CD14-positive monocyte (primary cell): Measurements from ENCODE around the gene KYNU. TPM values are rescaled to one million over a fixed set of nuclear protein-coding genes. Genes with fewer than 3 reads are reported as not detected.

Source experiments
- DNase-seq, 3 donors: peaks; one replicate each; pipeline ENCODE4 v3.0.0-alpha.2; 2011 to 2022
- H2AFZ ChIP-seq: 2 replicates; pipeline ENCODE4 v1.6.0; 2012; ENCODE audit warnings: mild to moderate bottlenecking, low read depth, low read length, inconsistent platforms; ENCODE audit not compliant: insufficient read depth, poor library complexity, severe bottlenecking
- H3K27ac ChIP-seq, 2 donors: 1 replicate in 1 of 2; 2 replicates in 1 of 2; pipeline ENCODE4 v1.5.1; 2012 to 2013; ENCODE audit warnings: low read length in 2 of 2, control low read depth in 1 of 2, inconsistent platforms in 1 of 2, low read depth in 1 of 2, mild to moderate bottlenecking in 1 of 2
- H3K27me3 ChIP-seq, 2 donors: one replicate each; pipeline versions ENCODE4 v1.6.0 to v1.6.1; 2011 to 2013; ENCODE audit warnings: low read length in 2 of 2; ENCODE audit not compliant: control insufficient read depth in 2 of 2, insufficient read depth in 2 of 2
- H3K36me3 ChIP-seq, 2 donors: replicated peaks in 1 of 2; 1 replicate in 1 of 2; 2 replicates in 1 of 2; pipeline versions ENCODE4 v1.5.1 to v1.6.1; 2012 to 2013; ENCODE audit warnings: low read length in 2 of 2, control low read depth in 1 of 2, inconsistent platforms in 1 of 2, mild to moderate bottlenecking in 1 of 2; ENCODE audit not compliant: insufficient read depth in 2 of 2, control insufficient read depth in 1 of 2
- H3K4me1 ChIP-seq, 2 donors: 1 replicate in 1 of 2; 2 replicates in 1 of 2; pipeline versions ENCODE4 v1.5.1 to v1.6.1; 2012 to 2013; ENCODE audit warnings: low read length in 2 of 2, control low read depth in 1 of 2, inconsistent platforms in 1 of 2, mild to moderate bottlenecking in 1 of 2, moderate library complexity in 1 of 2; ENCODE audit not compliant: insufficient read depth in 2 of 2, control insufficient read depth in 1 of 2
- H3K4me2 ChIP-seq: replicated peaks from 2 replicates; pipeline ENCODE3; 2012; ENCODE audit warnings: low read length, moderate library complexity, mild to moderate bottlenecking; ENCODE audit not compliant: poor library complexity, severe bottlenecking; ENCODE audit errors: extremely low read depth
- H3K4me3 ChIP-seq, 3 experiments: fragments of 200-600 bp in 1 of 3; sonication (generic) in 1 of 3; replicated peaks in 1 of 3; 1 replicate in 2 of 3; 2 replicates in 1 of 3; pipeline ENCODE4 v1.5.1; 2011 to 2013; ENCODE audit warnings: low read length in 3 of 3, mild to moderate bottlenecking in 3 of 3, control low read depth in 2 of 3, low read depth in 2 of 3, inconsistent platforms in 1 of 3, moderate library complexity in 1 of 3
- H3K79me2 ChIP-seq: 2 replicates; pipeline ENCODE4 v1.6.0; 2012; ENCODE audit warnings: mild to moderate bottlenecking, control low read depth, inconsistent platforms, low read length, moderate library complexity; ENCODE audit not compliant: insufficient read depth
- H3K9ac ChIP-seq: 2 replicates; pipeline ENCODE4 v1.6.0; 2017; ENCODE audit warnings: low read length, mild to moderate bottlenecking; ENCODE audit not compliant: insufficient read depth, poor library complexity, severe bottlenecking
- H3K9me3 ChIP-seq, 2 donors: replicated peaks in 1 of 2; 1 replicate in 1 of 2; 2 replicates in 1 of 2; pipeline versions ENCODE4 v1.5.1 to v1.6.1; 2012 to 2013; ENCODE audit warnings: low read length in 2 of 2, control low read depth in 1 of 2; ENCODE audit not compliant: control insufficient read depth in 1 of 2, insufficient read depth in 1 of 2
- H4K20me1 ChIP-seq: 2 replicates; pipeline ENCODE4 v1.6.0; 2012; ENCODE audit warnings: mild to moderate bottlenecking, low read length, control low read depth, moderate library complexity; ENCODE audit not compliant: insufficient read depth
- H3K27ac Mint-ChIP-seq, 7 donors: one replicate each; pipeline ENCODE4 v1.8.0; 2020; ENCODE audit warnings: mild to moderate bottlenecking in 7 of 7, mixed read lengths in 7 of 7, moderate library complexity in 6 of 7, inconsistent platforms in 2 of 7
- H3K27me3 Mint-ChIP-seq, 3 donors: one replicate each; pipeline ENCODE4 v1.8.0; 2021 to 2022; ENCODE audit warnings: low read depth in 3 of 3, mild to moderate bottlenecking in 3 of 3, mixed read lengths in 3 of 3, moderate library complexity in 3 of 3, inconsistent platforms in 1 of 3
- H3K36me3 Mint-ChIP-seq, 2 donors: one replicate each; pipeline ENCODE4 v1.8.0; 2020; ENCODE audit warnings: mixed read lengths in 2 of 2, inconsistent platforms in 1 of 2, mild to moderate bottlenecking in 1 of 2
- H3K4me1 Mint-ChIP-seq: one replicate; pipeline ENCODE4 v1.8.0; 2020; ENCODE audit warnings: mild to moderate bottlenecking, mixed read lengths
- H3K4me3 Mint-ChIP-seq, 2 donors: one replicate each; pipeline ENCODE4 v1.8.0; 2020; ENCODE audit warnings: mild to moderate bottlenecking in 2 of 2, mixed read lengths in 2 of 2, moderate library complexity in 1 of 2
- H3K9me3 Mint-ChIP-seq, 7 donors: one replicate each; pipeline ENCODE4 v1.8.0; 2020 to 2022; ENCODE audit warnings: mixed read lengths in 7 of 7, mild to moderate bottlenecking in 6 of 7, moderate library complexity in 6 of 7, inconsistent platforms in 2 of 7
- CTCF ChIP-seq: fragments of 200-600 bp; IDR thresholded peaks from one replicate; pipeline ENCODE4 v1.8.0; 2022; ENCODE audit warnings: antibody characterized with exemption, mild to moderate bottlenecking
- WGBS: methylation state at CpG from one replicate; pipeline ENCODE4 v1.1.5; 2013; ENCODE audit warnings: missing lambda C conversion rate; ENCODE audit not compliant: insufficient coverage; 5-methylcytosine and 5-hydroxymethylcytosine counted together
- intact Hi-C, 2 donors: fragments of 100-400 bp; cut with micrococcal nuclease; formaldehyde crosslinking; loops; one replicate each; pipeline versions ENCODE4 v1.15.0 to v1.15.1; 2023
- polyA plus RNA-seq, 3 donors: library from polyadenylated mRNA; depleted of rRNA in 1 of 3; unstranded in 2 of 3; stranded (reverse) in 1 of 3; fragments of 300-500 nt in 2 of 3; fragments of >200 nt in 1 of 3; fragmentation: Illumina TruSeq in 2 of 3; gene quantifications; 1 replicate in 2 of 3; 2 replicates in 1 of 3; pipeline ENCODE4 v1.2.3, GENCODE V29; 2012 to 2021

The KYNU gene
- polyA plus RNA-seq, 3 donors: 40.7 to 132 (median 131) TPM

DNA sequence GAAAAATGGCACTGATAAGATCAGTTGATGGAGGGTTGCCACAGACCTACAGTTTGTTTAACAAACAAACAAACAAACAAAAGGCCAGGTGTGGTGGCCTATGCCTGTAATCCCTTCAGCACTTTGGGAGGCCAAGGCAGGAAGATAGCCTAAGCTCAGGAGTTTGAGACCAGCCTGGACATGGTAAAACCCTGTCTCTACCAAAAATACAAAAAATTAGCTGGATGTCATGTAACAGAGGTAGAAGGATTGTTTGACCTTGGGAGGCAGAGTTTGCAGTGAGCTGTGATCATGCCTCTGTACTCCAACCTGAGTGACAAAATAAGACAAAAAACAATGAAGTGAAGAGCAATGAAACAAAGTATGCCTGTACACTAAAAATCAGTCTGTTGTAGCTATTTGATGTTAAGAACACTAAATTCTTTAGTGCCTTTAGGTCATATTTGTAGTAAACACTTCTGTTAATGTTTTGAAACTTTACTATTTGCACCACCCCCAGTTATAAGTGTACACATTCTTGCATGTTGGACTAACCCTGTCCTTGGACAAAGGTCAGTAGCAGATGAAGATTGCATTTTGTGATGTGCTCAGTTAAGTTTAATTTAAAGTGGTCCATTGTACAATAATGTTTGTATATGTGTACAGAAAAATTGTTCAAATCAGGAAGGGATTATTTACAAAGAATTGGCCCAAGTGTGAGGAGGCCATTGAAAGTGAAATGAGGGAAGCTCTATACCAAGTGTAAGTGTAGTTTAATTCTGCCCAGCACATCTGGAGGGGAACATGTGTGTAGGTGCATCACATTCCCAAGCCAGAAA, 73.9 kb downstream of the KYNU start:
- peaks cover 17 to 22% (median 20%) of the 10 kb centered on the region in 7 donors for H3K9me3 Mint-ChIP-seq
- intact Hi-C loops: no loop called here
- no peak for TF ChIP-seq CTCF
- DNase-seq: no peak
- H3K4me3 Mint-ChIP-seq: no peak overlapping the region
- no peaks in the 10 kb centered on the region for H3K27me3 Mint-ChIP-seq
- H3K36me3 Mint-ChIP-seq: peaks cover 81 to 87% of the 10 kb centered on the region in 2 donors
- peaks cover 76 to 95% of the 10 kb centered on the region in 2 donors for H3K36me3 ChIP-seq
- no peak overlapping the region for H3K4me3 ChIP-seq
- H3K27ac Mint-ChIP-seq: peak overlapping the region in 3 of 7 donors; percentile 1 to 75 (median 50)
- no peak overlapping the region for H2AFZ ChIP-seq
- H3K9me3 ChIP-seq: peaks cover 12 to 19% of the 10 kb centered on the region in 2 donors
- H3K4me1 ChIP-seq: no peaks in the 10 kb centered on the region
- no peak overlapping the region for H3K4me2 ChIP-seq
- no peaks in the 10 kb centered on the region for H3K79me2 ChIP-seq
- H4K20me1 ChIP-seq: peaks cover 68% of the 10 kb centered on the region
- no peak overlapping the region for H3K9ac ChIP-seq
- no peaks in the 10 kb centered on the region for H3K27me3 ChIP-seq
- no peaks in the 10 kb centered on the region for H3K4me1 Mint-ChIP-seq
- no peak overlapping the region for H3K27ac ChIP-seq

GRCh38 chr2:142952018-142952417, 74.6 kb downstream of the KYNU start:
- H3K27me3 Mint-ChIP-seq: no peaks in the 10 kb centered on the region
- Histone ChIP-seq H3K27me3 (no peaks in the 10 kb centered on the region), H3K4me2 (no peak overlapping the region), H3K4me1 (no peaks in the 10 kb centered on the region), H3K9ac (no peak overlapping the region), H3K4me3 (no peak overlapping the region), H4K20me1 (peaks cover 63% of the 10 kb centered on the region), H3K9me3 (peaks cover 12 to 19% of the 10 kb centered on the region in 2 donors), H3K79me2 (no peaks in the 10 kb centered on the region), H3K36me3 (peaks cover 76 to 95% of the 10 kb centered on the region in 2 donors), H2AFZ (no peak overlapping the region), H3K27ac (no peak overlapping the region)
- no CpG with 5 or more reads among the region's 3 CpGs for WGBS
- intact Hi-C loops: no loop called here
- peaks cover 80 to 86% of the 10 kb centered on the region in 2 donors for H3K36me3 Mint-ChIP-seq
- no peak overlapping the region for H3K4me3 Mint-ChIP-seq
- no peak for DNase-seq
- peak overlapping the region in 1 of 7 donors; percentile 75 for H3K27ac Mint-ChIP-seq
- H3K4me1 Mint-ChIP-seq: no peaks in the 10 kb centered on the region
- TF ChIP-seq CTCF: no peak
- peaks cover 17 to 22% (median 20%) of the 10 kb centered on the region in 7 donors for H3K9me3 Mint-ChIP-seq
